HG03280 (cell line): Measurements from ENCODE around the gene BUB3.

Experiments used
- ATAC-seq: cut with Tn5 transposase; IDR thresholded peaks from one replicate; pipeline ENCODE4 v1.9.1; 2021; ENCODE audit warnings: mild to moderate bottlenecking, moderate library complexity; ENCODE audit not compliant: unreplicated experiment

BUB3 gene

GRCh38 chr10:123140983-123141390 is 13.2 kb upstream of the BUB3 start:
- no peak for ATAC-seq

- no peak for ATAC-seq
Observed at GRCh38 chr10:123141791-123142700, 12.2 kb upstream of the BUB3 start.

GRCh38 chr10:123142701-123143161 is 11.5 kb upstream of the BUB3 start:
- ATAC-seq: no peak

DNA sequence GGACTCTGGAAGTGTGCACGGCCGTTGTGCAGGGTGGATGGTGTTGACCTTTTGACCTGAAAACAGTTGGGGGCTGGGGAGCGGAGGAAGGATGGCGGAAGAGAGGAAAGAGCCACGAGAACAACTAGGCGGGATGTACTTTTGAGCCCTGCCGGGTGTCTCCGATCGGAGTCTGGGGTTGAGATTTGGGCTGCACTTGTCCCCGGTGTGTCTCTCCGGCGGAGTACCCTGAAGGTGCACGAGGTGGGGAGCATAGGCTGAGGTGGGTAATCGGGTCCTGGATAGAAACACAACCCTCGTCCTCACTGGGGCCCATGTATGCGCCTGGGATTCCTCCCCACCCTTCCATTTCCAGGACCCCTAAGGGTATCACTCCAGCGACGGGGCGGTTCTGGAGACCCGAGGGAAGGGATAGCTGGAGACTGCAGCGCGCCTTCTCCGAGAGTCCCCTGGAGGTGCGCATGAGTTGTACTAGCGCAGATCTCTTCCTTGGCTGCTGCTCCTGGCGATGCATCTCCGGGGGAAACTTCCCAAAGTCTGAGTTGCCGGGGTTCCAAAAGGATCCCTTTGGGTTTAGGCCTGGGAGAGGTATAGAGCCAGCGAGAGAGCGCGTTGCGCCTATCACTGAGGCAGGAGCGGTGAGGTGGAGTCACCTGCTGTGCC is 10.9 kb upstream of the BUB3 start:
- ATAC-seq: no peak

DNA sequence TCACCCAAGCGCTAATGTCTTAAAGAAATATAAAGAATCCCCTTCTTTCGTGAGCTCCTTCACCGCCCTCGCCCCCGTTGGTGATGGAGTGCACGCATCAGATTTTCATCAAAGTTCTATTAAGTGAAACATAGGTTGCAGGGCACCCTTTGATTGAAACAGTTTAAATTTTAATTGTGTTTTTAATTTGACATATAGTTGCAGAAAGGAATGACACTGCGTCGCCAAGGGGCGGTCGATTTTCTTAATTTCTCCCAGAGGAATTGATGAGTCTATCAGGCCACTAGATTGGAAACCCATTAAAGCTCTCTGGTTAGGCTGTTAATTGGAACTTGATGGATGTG is 10.4 kb upstream of the BUB3 start:
- no peak for ATAC-seq

DNA sequence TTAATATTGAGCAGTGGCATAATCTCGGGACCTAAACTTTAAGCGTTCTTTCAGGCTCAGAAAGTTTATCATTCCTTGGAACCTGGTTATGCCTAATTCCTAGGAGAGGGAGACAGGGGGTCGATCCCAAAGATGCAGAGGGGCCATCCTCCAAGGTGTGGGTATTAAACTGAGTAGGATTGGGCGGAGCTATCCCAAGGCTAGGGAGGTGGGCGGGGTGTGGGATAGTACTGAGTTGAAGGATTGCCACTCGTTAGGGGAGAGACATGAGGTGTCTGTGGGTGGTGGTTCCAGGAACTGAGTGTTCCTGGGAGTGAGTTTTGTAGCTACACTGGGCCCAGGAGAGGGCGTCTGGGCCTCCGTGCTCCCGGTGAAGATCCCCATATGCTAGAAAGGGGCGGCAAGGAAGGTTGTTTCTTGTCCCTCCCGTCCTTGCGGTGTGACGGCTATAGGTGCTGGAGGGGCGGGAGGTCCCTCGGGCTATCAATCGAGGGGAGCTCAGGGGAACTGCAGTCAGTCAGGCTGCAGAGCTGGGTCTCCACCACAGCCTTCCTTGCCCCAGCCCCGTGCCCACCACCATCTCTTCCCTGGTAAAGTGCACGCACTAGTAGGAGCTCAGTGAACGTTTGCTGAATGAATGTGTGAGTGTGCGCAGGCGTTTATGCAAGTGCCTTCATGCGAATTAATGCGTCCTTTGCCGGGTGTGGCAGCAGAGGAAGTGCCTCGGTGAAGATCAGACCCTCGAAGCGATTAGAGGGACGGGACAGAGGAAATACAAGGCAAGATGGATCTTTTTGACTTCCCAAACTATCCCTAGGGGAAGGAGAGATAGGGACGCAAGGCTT is 9.3 kb upstream of the BUB3 start:
- no peak for ATAC-seq

DNA sequence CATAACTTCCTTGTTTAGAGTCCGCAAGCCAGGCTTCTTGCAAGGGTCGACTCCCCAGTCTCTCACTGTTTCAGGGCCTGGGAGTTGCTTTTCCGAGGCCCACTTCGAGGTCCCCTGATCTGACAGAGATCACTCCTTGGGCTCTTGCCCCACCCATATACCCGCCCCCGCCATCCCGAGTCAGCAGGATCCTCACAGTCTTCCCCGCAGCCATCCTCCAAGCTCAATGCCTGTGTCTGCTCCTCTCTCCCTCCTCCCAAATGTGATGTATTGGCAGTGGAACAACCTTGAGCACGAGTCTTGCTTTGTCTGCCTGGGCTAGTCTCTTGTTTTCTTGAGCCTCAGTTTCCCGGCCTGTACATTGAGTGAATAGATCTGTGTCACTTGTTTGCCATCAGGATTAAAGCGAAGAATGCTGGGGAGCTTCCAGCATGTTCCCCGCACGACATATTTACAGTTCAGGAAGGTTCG is 8.6 kb upstream of the BUB3 start:
- ATAC-seq: no peak

DNA sequence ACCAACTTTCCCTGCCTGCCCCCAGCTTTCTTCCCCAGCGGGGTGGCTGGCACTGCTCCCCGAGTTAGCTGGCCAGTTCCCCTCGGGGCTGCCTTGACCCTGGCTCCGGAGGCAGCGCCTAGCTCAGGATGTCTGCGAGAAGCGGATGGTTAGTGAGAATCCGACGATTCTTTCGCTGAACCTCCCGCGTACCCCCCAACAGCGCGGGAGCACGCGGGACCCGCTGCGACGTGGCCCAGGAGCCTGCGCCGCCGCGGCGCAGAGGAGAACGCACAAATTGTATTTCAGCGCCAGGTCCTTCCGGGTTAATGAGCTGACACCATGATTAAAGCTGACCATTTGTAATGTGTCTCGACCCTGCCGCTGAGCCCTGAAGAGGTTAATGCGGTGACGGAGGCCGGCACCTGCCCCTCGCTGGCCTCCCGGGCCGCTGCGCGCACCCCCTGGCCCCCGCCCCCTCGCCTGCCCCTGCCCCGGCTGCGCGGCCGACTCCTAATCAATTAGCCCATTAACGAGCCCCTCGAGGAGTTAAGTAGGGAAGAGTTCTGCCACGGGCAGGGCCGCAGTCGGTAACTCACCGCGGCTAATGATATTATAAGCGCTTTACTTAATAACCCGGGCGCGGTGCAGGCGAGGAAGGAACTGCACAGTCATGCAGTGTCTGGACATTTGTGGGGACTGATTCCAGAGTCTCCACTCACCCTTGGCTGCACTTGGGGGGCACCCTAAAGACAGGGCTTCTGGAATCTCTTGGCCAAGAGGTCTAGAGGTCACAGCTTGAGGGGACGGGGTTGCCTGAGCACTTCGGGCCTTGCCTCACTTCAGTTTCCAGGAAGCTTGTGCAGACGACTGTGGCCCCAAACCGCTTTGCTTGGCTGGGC is 7.9 kb upstream of the BUB3 start:
- no peak for ATAC-seq

DNA sequence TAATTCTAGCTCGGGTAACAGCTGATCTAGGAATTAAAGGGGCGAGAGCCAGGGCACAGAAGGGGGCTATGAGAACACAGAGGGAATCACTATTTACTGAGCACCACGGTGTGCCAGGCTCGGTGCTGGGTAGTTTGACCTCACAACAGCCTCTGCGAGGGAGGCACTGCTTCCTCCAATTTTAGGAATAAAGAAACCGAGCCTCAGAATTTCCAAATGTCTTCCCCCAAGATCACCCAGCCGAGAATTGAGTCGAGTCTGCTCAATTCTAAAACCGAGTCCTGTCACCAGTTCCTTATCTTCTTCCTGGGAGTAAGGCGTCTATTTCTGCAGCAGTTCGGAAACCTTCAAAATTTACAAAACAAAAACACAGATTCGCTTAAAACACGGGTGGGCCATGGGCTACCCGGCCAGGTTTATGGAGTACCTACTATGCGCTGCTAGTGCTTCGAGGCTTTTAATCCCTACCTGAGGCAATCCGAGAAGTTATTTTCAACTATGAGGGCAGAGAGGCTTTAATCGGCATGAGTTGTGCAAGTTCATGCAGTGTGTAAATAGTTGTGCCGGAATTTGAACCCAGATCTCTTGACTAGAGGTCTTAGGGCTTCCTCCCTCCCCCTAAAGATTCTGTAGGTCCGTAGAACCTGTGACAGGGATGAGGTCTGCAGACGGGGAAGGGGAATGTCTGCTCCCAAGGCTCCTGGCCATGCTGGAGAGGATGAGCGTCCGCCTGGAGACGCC is 7.1 kb upstream of the BUB3 start:
- no peak for ATAC-seq

GRCh38 chr10:123147635-123148413 is 6.4 kb upstream of the BUB3 start, which contains the start of gene HMX2:
TSS of gene HMX2 (plus strand) at chr10:123148136. CDS start at chr10:123148379, 243 bp downstream.
- no peak for ATAC-seq

- no peak for ATAC-seq
Observed at GRCh38 chr10:123148414-123149161, 5.6 kb upstream of the BUB3 start.

GRCh38 chr10:123149162-123149567 is 5.0 kb upstream of the BUB3 start:
- no peak for ATAC-seq

GRCh38 chr10:123149568-123150270 is 4.5 kb upstream of the BUB3 start:
- no peak for ATAC-seq

GRCh38 chr10:123150271-123150985 is 3.8 kb upstream of the BUB3 start:
- no peak for ATAC-seq

GRCh38 chr10:123150986-123151736 is 3.0 kb upstream of the BUB3 start:
- ATAC-seq: no peak

DNA sequence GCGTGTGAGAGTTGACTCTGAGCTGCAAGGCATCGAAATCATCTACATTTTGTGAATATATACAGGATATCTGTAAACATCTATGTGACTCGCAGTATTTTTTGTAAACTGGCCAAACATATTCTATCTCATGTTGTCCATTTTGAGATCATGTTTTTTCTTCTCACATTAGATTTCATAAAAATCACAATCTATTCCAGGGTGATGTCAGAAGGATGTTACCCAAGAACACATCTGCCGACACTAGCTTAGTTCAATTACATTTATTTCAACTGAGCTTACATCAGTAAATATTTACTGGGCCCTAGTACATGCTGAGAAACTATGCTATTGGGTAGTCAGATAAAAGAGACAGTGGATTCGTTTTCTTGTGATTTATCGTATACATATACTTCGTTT is 2.5 kb upstream of the BUB3 start:
- ATAC-seq: no peak
